Glutamatergic neuron (in vitro differentiated cells): Measurements from ENCODE around the gene PTAFR. TPM values are rescaled to one million over a fixed set of nuclear protein-coding genes. Genes with fewer than 3 reads are reported as not detected.

ENCODE experiments used
- DNase-seq: peaks from one replicate; pipeline ENCODE4 v3.0.0; 2022
- H3K27ac Mint-ChIP-seq: one replicate; pipeline ENCODE4 v1.8.0; 2020; ENCODE audit warnings: mild to moderate bottlenecking, mixed read lengths, inconsistent platforms; ENCODE audit not compliant: unreplicated experiment
- H3K27me3 Mint-ChIP-seq: one replicate; pipeline ENCODE4 v1.8.0; 2020; ENCODE audit warnings: mild to moderate bottlenecking, moderate library complexity, mixed read lengths, inconsistent platforms; ENCODE audit not compliant: unreplicated experiment
- H3K36me3 Mint-ChIP-seq: one replicate; pipeline ENCODE4 v1.8.0; 2020; ENCODE audit warnings: mild to moderate bottlenecking, mixed read lengths, inconsistent platforms; ENCODE audit not compliant: unreplicated experiment
- H3K4me1 Mint-ChIP-seq: one replicate; pipeline ENCODE4 v1.8.0; 2020; ENCODE audit warnings: mild to moderate bottlenecking, low read depth, mixed read lengths, inconsistent platforms; ENCODE audit not compliant: unreplicated experiment
- H3K4me3 Mint-ChIP-seq: one replicate; pipeline ENCODE4 v1.8.0; 2020; ENCODE audit warnings: mild to moderate bottlenecking, mixed read lengths, inconsistent platforms; ENCODE audit not compliant: unreplicated experiment
- H3K9me3 Mint-ChIP-seq: one replicate; pipeline ENCODE4 v1.8.0; 2020; ENCODE audit warnings: mild to moderate bottlenecking, moderate library complexity, mixed read lengths, inconsistent platforms; ENCODE audit not compliant: unreplicated experiment
- CTCF ChIP-seq: fragments of 200-600 bp; sonication (generic); IDR thresholded peaks from one replicate; pipeline ENCODE4 v1.5.0; 2021; ENCODE audit not compliant: partially characterized antibody, unreplicated experiment
- total RNA-seq: library from RNA; stranded (reverse); fragmentation: NEBNext Ultra II Directional; extraction: Animal tissue kit (Norgen Biotek cat#: 25700); gene quantifications from one replicate; pipeline ENCODE4 v1.2.1, GENCODE V29; 2021; ENCODE audit not compliant: unreplicated experiment

Gene PTAFR
- total RNA-seq, 1 donor from 2014 or later, result 0.54 TPM

- no peak overlapping the region for H3K4me3 Mint-ChIP-seq
- peaks cover 3% of the 10 kb centered on the region for H3K27me3 Mint-ChIP-seq
- no peaks in the 10 kb centered on the region for H3K36me3 Mint-ChIP-seq
- no peak overlapping the region for H3K27ac Mint-ChIP-seq
- no peaks in the 10 kb centered on the region for H3K9me3 Mint-ChIP-seq
- DNase-seq, result no peak
- H3K4me1 Mint-ChIP-seq, result no peaks in the 10 kb centered on the region
- no peak for TF ChIP-seq CTCF
Observed at GRCh38 chr1:28136922-28137613, 39.4 kb downstream of the PTAFR start.

DNA sequence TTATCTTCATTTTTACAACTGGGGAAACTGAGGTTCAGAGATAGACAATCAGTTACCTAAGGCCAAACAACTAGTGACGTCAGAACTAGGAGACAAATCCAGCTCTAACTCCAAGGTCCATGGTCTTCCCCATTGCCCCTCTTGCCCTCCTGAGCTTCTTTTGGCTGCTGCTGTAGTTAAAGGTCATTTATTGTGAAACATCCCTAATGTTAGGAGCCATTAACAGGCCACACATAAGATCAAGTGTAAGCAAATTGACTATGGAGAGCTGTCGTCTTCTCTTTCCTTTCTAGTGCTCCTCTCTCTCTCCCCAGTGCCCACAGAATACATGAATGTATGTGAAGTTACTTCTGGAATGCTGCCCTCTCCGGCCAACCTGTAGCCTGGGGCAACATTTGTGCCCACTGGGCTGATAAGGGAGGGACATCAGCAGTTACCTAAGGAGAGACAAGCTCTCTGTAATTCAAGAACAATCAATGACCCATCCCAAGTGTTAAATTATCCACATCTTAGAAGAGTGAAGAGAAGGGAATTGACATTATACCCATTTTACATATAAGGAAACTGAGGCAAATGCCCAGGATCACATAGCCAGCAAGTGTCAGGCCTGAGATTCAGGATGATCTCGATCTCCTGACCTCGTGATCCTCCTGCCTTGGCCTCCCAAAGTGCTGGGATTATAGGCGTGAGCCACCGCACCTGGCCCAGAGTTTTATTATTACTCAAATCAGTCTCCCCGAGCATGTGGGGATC, 40.1 kb downstream of the PTAFR start:
- Mint-ChIP-seq H3K36me3 (no peaks in the 10 kb centered on the region), H3K27ac (no peak overlapping the region), H3K9me3 (no peaks in the 10 kb centered on the region), H3K4me1 (no peaks in the 10 kb centered on the region), H3K4me3 (no peak overlapping the region), H3K27me3 (peaks cover 3% of the 10 kb centered on the region)
- no peak for TF ChIP-seq CTCF
- no peak for DNase-seq

- TF ChIP-seq CTCF, result no peak
- no peak overlapping the region for H3K4me3 Mint-ChIP-seq
- H3K27ac Mint-ChIP-seq, result no peak overlapping the region
- H3K27me3 Mint-ChIP-seq, result peaks cover 3% of the 10 kb centered on the region
- no peaks in the 10 kb centered on the region for H3K36me3 Mint-ChIP-seq
- DNase-seq, result no peak
- no peaks in the 10 kb centered on the region for H3K4me1 Mint-ChIP-seq
- H3K9me3 Mint-ChIP-seq, result no peaks in the 10 kb centered on the region
Observed at GRCh38 chr1:28135371-28136168, 40.9 kb downstream of the PTAFR start.

DNA sequence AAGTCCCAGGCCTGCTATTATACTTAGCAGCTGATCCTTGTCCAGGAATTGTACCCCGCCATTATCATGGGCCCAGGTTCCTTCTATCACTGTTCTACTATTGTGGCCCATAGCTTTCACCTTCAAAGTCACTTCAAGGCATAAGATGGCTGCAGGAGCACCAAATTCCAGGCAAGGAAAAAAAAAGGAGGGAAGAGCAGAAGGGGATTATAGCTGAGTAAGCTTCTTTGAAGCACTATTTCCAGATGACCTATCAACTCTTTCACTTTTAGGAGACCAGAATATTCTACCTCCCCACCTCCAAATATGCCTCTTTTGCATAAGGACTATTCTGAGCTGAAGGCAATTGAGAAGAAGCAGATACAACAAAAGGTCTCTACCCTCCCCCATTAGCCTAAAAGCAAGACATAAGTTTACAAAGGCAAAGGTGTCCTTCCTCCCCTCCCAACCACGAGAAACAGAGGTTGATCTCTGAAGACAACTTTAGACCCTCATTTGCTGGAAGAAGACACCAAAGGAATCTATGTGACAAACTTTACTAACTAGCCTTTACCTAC, 41.8 kb downstream of the PTAFR start:
- Mint-ChIP-seq H3K4me3 (no peak overlapping the region), H3K27ac (no peak overlapping the region), H3K36me3 (no peaks in the 10 kb centered on the region), H3K27me3 (peaks cover 3% of the 10 kb centered on the region), H3K9me3 (no peaks in the 10 kb centered on the region), H3K4me1 (no peaks in the 10 kb centered on the region)
- TF ChIP-seq CTCF, result no peak
- no peak for DNase-seq
